ENCODE results near the gene PMF1.

The PMF1 gene

GRCh38 chr1:156221986-156222692 is 9.3 kb downstream of the PMF1 start:
- Histone ChIP-seq H3K4me3 (ENCODE audit: low read depth, low read length) (no peak overlapping the region), H3K9ac (ENCODE audit: low read length) (no peak overlapping the region), H3K36me3 (ENCODE audit: control insufficient read depth, insufficient read depth, low read length) (peaks cover 51% of the 10 kb centered on the region), H3K4me1 (ENCODE audit: control insufficient read depth, insufficient read depth, low read length) (no peaks in the 10 kb centered on the region), H3K9me3 (ENCODE audit: control insufficient read depth, insufficient read depth, low read depth, low read length) (no peaks in the 10 kb centered on the region), H3K27me3 (ENCODE audit: control insufficient read depth, insufficient read depth, low read length) (no peaks in the 10 kb centered on the region), H3K27ac (ENCODE audit: low read depth, low read length) (no peak overlapping the region)

GRCh38 chr1:156225677-156226014 is 12.8 kb downstream of the PMF1 start:
- no peak overlapping the region for H3K9ac ChIP-seq (ENCODE audit: low read length)
- no peak overlapping the region for H3K27ac ChIP-seq (ENCODE audit: low read depth, low read length)
- H3K9me3 ChIP-seq (ENCODE audit: control insufficient read depth, insufficient read depth, low read depth, low read length): no peaks in the 10 kb centered on the region
- H3K4me3 ChIP-seq (ENCODE audit: low read depth, low read length): no peak overlapping the region
- H3K27me3 ChIP-seq (ENCODE audit: control insufficient read depth, insufficient read depth, low read length): no peaks in the 10 kb centered on the region
- H3K36me3 ChIP-seq (ENCODE audit: control insufficient read depth, insufficient read depth, low read length): peaks cover 58% of the 10 kb centered on the region
- H3K4me1 ChIP-seq (ENCODE audit: control insufficient read depth, insufficient read depth, low read length): no peaks in the 10 kb centered on the region

- no peak overlapping the region for H3K9ac ChIP-seq (ENCODE audit: low read length)
- H3K27me3 ChIP-seq (ENCODE audit: control insufficient read depth, insufficient read depth, low read length): no peaks in the 10 kb centered on the region
- no peaks in the 10 kb centered on the region for H3K4me1 ChIP-seq (ENCODE audit: control insufficient read depth, insufficient read depth, low read length)
- H3K36me3 ChIP-seq (ENCODE audit: control insufficient read depth, insufficient read depth, low read length): peaks cover 54% of the 10 kb centered on the region
- H3K27ac ChIP-seq (ENCODE audit: low read depth, low read length): no peak overlapping the region
- H3K9me3 ChIP-seq (ENCODE audit: control insufficient read depth, insufficient read depth, low read depth, low read length): no peaks in the 10 kb centered on the region
- H3K4me3 ChIP-seq (ENCODE audit: low read depth, low read length): no peak overlapping the region
Observed at GRCh38 chr1:156226116-156226538, 13.3 kb downstream of the PMF1 start.

- Histone ChIP-seq H3K4me3 (ENCODE audit: low read depth, low read length) (no peak overlapping the region), H3K9me3 (ENCODE audit: control insufficient read depth, insufficient read depth, low read depth, low read length) (no peaks in the 10 kb centered on the region), H3K9ac (ENCODE audit: low read length) (no peak overlapping the region), H3K27ac (ENCODE audit: low read depth, low read length) (no peak overlapping the region), H3K4me1 (ENCODE audit: control insufficient read depth, insufficient read depth, low read length) (0 out of 2 replicates have a peak, but pooled peaks cover 1% of the 10 kb centered on the region), H3K36me3 (ENCODE audit: control insufficient read depth, insufficient read depth, low read length) (peaks cover 47% of the 10 kb centered on the region), H3K27me3 (ENCODE audit: control insufficient read depth, insufficient read depth, low read length) (no peaks in the 10 kb centered on the region)
Observed at GRCh38 chr1:156226782-156227181, 14.0 kb downstream of the PMF1 start.

- Histone ChIP-seq H3K36me3 (ENCODE audit: control insufficient read depth, insufficient read depth, low read length) (peaks cover 31% of the 10 kb centered on the region), H3K9me3 (ENCODE audit: control insufficient read depth, insufficient read depth, low read depth, low read length) (no peaks in the 10 kb centered on the region), H3K4me3 (ENCODE audit: low read depth, low read length) (no peak overlapping the region), H3K27ac (ENCODE audit: low read depth, low read length) (no peak overlapping the region), H3K9ac (ENCODE audit: low read length) (no peak overlapping the region), H3K4me1 (ENCODE audit: control insufficient read depth, insufficient read depth, low read length) (peaks cover 6% of the 10 kb centered on the region; the same call in 1 of the 2 replicates), H3K27me3 (ENCODE audit: control insufficient read depth, insufficient read depth, low read length) (no peaks in the 10 kb centered on the region)
Observed at GRCh38 chr1:156228501-156228900, 15.7 kb downstream of the PMF1 start.

- H3K9me3 ChIP-seq (ENCODE audit: control insufficient read depth, insufficient read depth, low read depth, low read length): no peaks in the 10 kb centered on the region
- no peaks in the 10 kb centered on the region for H3K27me3 ChIP-seq (ENCODE audit: control insufficient read depth, insufficient read depth, low read length)
- H3K4me1 ChIP-seq (ENCODE audit: control insufficient read depth, insufficient read depth, low read length): peaks cover 6% of the 10 kb centered on the region; the same call in 1 of the 2 replicates
- no peak overlapping the region for H3K4me3 ChIP-seq (ENCODE audit: low read depth, low read length)
- H3K36me3 ChIP-seq (ENCODE audit: control insufficient read depth, insufficient read depth, low read length): peaks cover 33% of the 10 kb centered on the region
- no peak overlapping the region for H3K9ac ChIP-seq (ENCODE audit: low read length)
- H3K27ac ChIP-seq (ENCODE audit: low read depth, low read length): no peak overlapping the region
Observed at GRCh38 chr1:156229809-156230472, 17.1 kb downstream of the PMF1 start.

- Histone ChIP-seq H3K4me3 (ENCODE audit: low read depth, low read length) (no peak overlapping the region), H3K27me3 (ENCODE audit: control insufficient read depth, insufficient read depth, low read length) (no peaks in the 10 kb centered on the region), H3K27ac (ENCODE audit: low read depth, low read length) (no peak overlapping the region), H3K36me3 (ENCODE audit: control insufficient read depth, insufficient read depth, low read length) (peaks cover 33% of the 10 kb centered on the region), H3K4me1 (ENCODE audit: control insufficient read depth, insufficient read depth, low read length) (peaks cover 6% of the 10 kb centered on the region; the same call in 1 of the 2 replicates), H3K9me3 (ENCODE audit: control insufficient read depth, insufficient read depth, low read depth, low read length) (no peaks in the 10 kb centered on the region), H3K9ac (ENCODE audit: low read length) (no peak overlapping the region)
Observed at GRCh38 chr1:156230473-156230837, 17.6 kb downstream of the PMF1 start.

- peaks cover 44% of the 10 kb centered on the region for H3K36me3 ChIP-seq (ENCODE audit: control insufficient read depth, insufficient read depth, low read length)
Observed at GRCh38 chr1:156232201-156232894, 19.5 kb downstream of the PMF1 start.

GRCh38 chr1:156233426-156234127 is 20.8 kb downstream of the PMF1 start:
- Histone ChIP-seq H3K4me3 (ENCODE audit: low read depth, low read length) (no peak overlapping the region), H3K27me3 (ENCODE audit: control insufficient read depth, insufficient read depth, low read length) (no peaks in the 10 kb centered on the region), H3K27ac (ENCODE audit: low read depth, low read length) (no peak overlapping the region), H3K4me1 (ENCODE audit: control insufficient read depth, insufficient read depth, low read length) (peaks cover 6% of the 10 kb centered on the region; the same call in 1 of the 2 replicates), H3K36me3 (ENCODE audit: control insufficient read depth, insufficient read depth, low read length) (peaks cover 48% of the 10 kb centered on the region), H3K9me3 (ENCODE audit: control insufficient read depth, insufficient read depth, low read depth, low read length) (no peaks in the 10 kb centered on the region), H3K9ac (ENCODE audit: low read length) (no peak overlapping the region)

More at GRCh38 chr1:156232201-156232894, 19.5 kb downstream of the PMF1 start:
- Histone ChIP-seq H3K9ac (ENCODE audit: low read length) (no peak overlapping the region), H3K4me1 (ENCODE audit: control insufficient read depth, insufficient read depth, low read length) (peaks cover 6% of the 10 kb centered on the region; the same call in 1 of the 2 replicates), H3K4me3 (ENCODE audit: low read depth, low read length) (no peak overlapping the region), H3K27me3 (ENCODE audit: control insufficient read depth, insufficient read depth, low read length) (no peaks in the 10 kb centered on the region), H3K9me3 (ENCODE audit: control insufficient read depth, insufficient read depth, low read depth, low read length) (no peaks in the 10 kb centered on the region), H3K27ac (ENCODE audit: low read depth, low read length) (no peak overlapping the region)

GRCh38 chr1:156236164-156236563 is 23.4 kb downstream of the PMF1 start:
- Histone ChIP-seq H3K36me3 (ENCODE audit: control insufficient read depth, insufficient read depth, low read length) (peaks cover 58% of the 10 kb centered on the region), H3K27me3 (ENCODE audit: control insufficient read depth, insufficient read depth, low read length) (no peaks in the 10 kb centered on the region), H3K4me3 (ENCODE audit: low read depth, low read length) (no peak overlapping the region), H3K9me3 (ENCODE audit: control insufficient read depth, insufficient read depth, low read depth, low read length) (no peaks in the 10 kb centered on the region), H3K4me1 (ENCODE audit: control insufficient read depth, insufficient read depth, low read length) (peaks cover 7% of the 10 kb centered on the region; the same call in 1 of the 2 replicates), H3K9ac (ENCODE audit: low read length) (no peak overlapping the region), H3K27ac (ENCODE audit: low read depth, low read length) (no peak overlapping the region)

Measured in HUES6 (cell line).